A549 (cell line): ENCODE data around the gene BCAP29. TPM values are rescaled to one million over a fixed set of nuclear protein-coding genes. Genes with fewer than 3 reads are reported as not detected.

ENCODE experiments used
- ATAC-seq, 2 experiments: fragments of 200-7000 bp in 1 of 2; fragments of >200 bp in 1 of 2; cut with Nextera tagmentation in 1 of 2; cut with Tn5 transposase in 1 of 2; 3 replicates each; pipeline versions ENCODE4 v1.8.0 to v1.9.1; 2018 to 2020; ENCODE audit warnings: mild to moderate bottlenecking in 1 of 2, moderate library complexity in 1 of 2
- CTCF ChIA-PET: fragments of 300-600 bp; sonication (Branson Sonifier 250); formaldehyde crosslinking; extraction: SDS; loops from one replicate; lab custom pipeline; 2021; ENCODE audit warnings: antibody characterized with exemption, inconsistent platforms; lab: Yijun Ruan, JAX
- POLR2A ChIA-PET: fragments of 350-600 bp; formaldehyde crosslinking; extraction: SDS; loops from one replicate; lab custom pipeline; 2021; ENCODE audit warnings: antibody characterized with exemption, inconsistent platforms; lab: Yijun Ruan, JAX
- DNase-seq, 2 experiments: peaks; one replicate each; pipeline versions ENCODE4 v3.0.0 to v3.0.0-alpha.2; 2011 to 2016; ENCODE audit warnings: low read depth in 1 of 2, low spot score in 1 of 2
- FAIRE-seq: peaks from 2 replicates; lab custom pipeline; 2011; peaks lifted over from hg19 to GRCh38; lab: Jason Lieb, UNC
- H3K27ac ChIP-seq, 2 experiments: fragments of >200 bp; sonication (Bioruptor Twin); formaldehyde crosslinking; 3 replicates each; pipeline ENCODE4 v1.5.1; 2016 to 2017
- H3K4me1 ChIP-seq: fragments of >200 bp; sonication (Bioruptor Twin); formaldehyde crosslinking; 3 replicates; pipeline ENCODE4 v1.6.1; 2016
- H3K4me2 ChIP-seq: fragments of >200 bp; sonication (Bioruptor Twin); formaldehyde crosslinking; 3 replicates; pipeline ENCODE4 v1.6.1; 2016
- H3K4me3 ChIP-seq: fragments of >200 bp; sonication (Bioruptor Twin); formaldehyde crosslinking; 3 replicates; pipeline ENCODE4 v1.5.1; 2016
- H3K9me3 ChIP-seq: fragments of >200 bp; sonication (Bioruptor Twin); formaldehyde crosslinking; 3 replicates; pipeline ENCODE4 v1.6.1; 2016
- BHLHE40 ChIP-seq: IDR thresholded peaks from 2 replicates; pipeline ENCODE4 v1.6.1; 2012; ENCODE audit warnings: low read depth, low read length, inconsistent platforms
- CEBPB ChIP-seq, 2 experiments: fragments of >200 bp in 1 of 2; sonication (Bioruptor Twin) in 1 of 2; formaldehyde crosslinking in 1 of 2; IDR thresholded peaks; 2 replicates each; pipeline ENCODE4 v1.6.1; 2012 to 2016
- CHD4 ChIP-seq: fragments of 200-600 bp; sonication (generic); IDR thresholded peaks from 2 replicates; pipeline ENCODE4 v1.6.1; 2016; ENCODE audit warnings: antibody characterized with exemption, mild to moderate bottlenecking, borderline replicate concordance
- CTCF ChIP-seq: fragments of >200 bp; sonication (Bioruptor Twin); formaldehyde crosslinking; IDR thresholded peaks from 3 replicates; pipeline ENCODE4 v1.5.1; 2016
- E2F6 ChIP-seq: IDR thresholded peaks from 2 replicates; pipeline ENCODE4 v1.6.1; 2012; ENCODE audit warnings: low read depth, borderline replicate concordance
- ELK1 ChIP-seq: fragments of 150-350 bp; IDR thresholded peaks from 2 replicates; pipeline ENCODE4 v1.6.1; 2014; ENCODE audit warnings: low read depth, mild to moderate bottlenecking, low read length
- FOSL2 ChIP-seq, 2 experiments: fragments of 450-650 bp in 1 of 2; fragments of >200 bp in 1 of 2; sonication (Bioruptor Twin) in 1 of 2; formaldehyde crosslinking; IDR thresholded peaks; 2 replicates each; pipeline versions ENCODE4 v1.5.0 to v1.6.1; 2016 to 2020; ENCODE audit warnings: mild to moderate bottlenecking in 1 of 2, moderate library complexity in 1 of 2
- FOXS1 ChIP-seq: fragments of 250-450 bp; sonication (Bioruptor Pico); IDR thresholded peaks from 2 replicates; pipeline ENCODE4 v1.5.0; 2020; ENCODE audit warnings: mild to moderate bottlenecking, moderate library complexity
- HDAC2 ChIP-seq: fragments of 200-600 bp; sonication (generic); IDR thresholded peaks from 2 replicates; pipeline ENCODE4 v1.6.1; 2016
- HOXA7 ChIP-seq: fragments of 250-450 bp; sonication (Bioruptor Pico); IDR thresholded peaks from 2 replicates; pipeline ENCODE4 v1.5.0; 2020; ENCODE audit warnings: mild to moderate bottlenecking, moderate library complexity
- MAFK ChIP-seq: fragments of 450-650 bp; IDR thresholded peaks from 2 replicates; pipeline ENCODE4 v1.6.1; 2014; ENCODE audit not compliant: partially characterized antibody
- MYC ChIP-seq: IDR thresholded peaks from 2 replicates; pipeline ENCODE4 v1.6.1; 2012; ENCODE audit warnings: mild to moderate bottlenecking, inconsistent platforms, low read length, improper control_type of control experiment, borderline replicate concordance
- NPAS2 ChIP-seq: fragments of 250-450 bp; sonication (Bioruptor Pico); IDR thresholded peaks from 2 replicates; pipeline ENCODE4 v1.8.0; 2022; ENCODE audit warnings: mild to moderate bottlenecking, moderate library complexity, borderline replicate concordance
- NR3C1 ChIP-seq: fragments of >200 bp; sonication (Bioruptor Twin); formaldehyde crosslinking; IDR thresholded peaks from 3 replicates; pipeline ENCODE4 v1.6.1; 2017
- POLR2A ChIP-seq: IDR thresholded peaks from 2 replicates; pipeline ENCODE4 v1.6.1; 2012; ENCODE audit warnings: mild to moderate bottlenecking, low read length
- RCOR1 ChIP-seq: fragments of 150-350 bp; IDR thresholded peaks from 2 replicates; pipeline ENCODE4 v1.6.1; 2014; ENCODE audit warnings: antibody characterized with exemption, low read length, low read depth
- REST ChIP-seq: fragments of 200-600 bp; sonication (generic); IDR thresholded peaks from 2 replicates; pipeline ENCODE4 v1.6.1; 2016; ENCODE audit warnings: antibody characterized with exemption, mild to moderate bottlenecking, moderate library complexity
- RFX5 ChIP-seq: fragments of 450-650 bp; IDR thresholded peaks from 2 replicates; pipeline ENCODE4 v1.7.1; 2014; ENCODE audit warnings: antibody characterized with exemption, mild to moderate bottlenecking, moderate library complexity
- TFCP2L1 ChIP-seq: fragments of 250-450 bp; sonication (Bioruptor Pico); IDR thresholded peaks from 2 replicates; pipeline ENCODE4 v1.5.0; 2021; ENCODE audit warnings: mild to moderate bottlenecking
- WGBS: methylation state at CpG from one replicate; pipeline ENCODE4 v1.1.6; 2017; ENCODE audit errors: missing lambda C conversion rate; 5-methylcytosine and 5-hydroxymethylcytosine counted together
- polyA plus RNA-seq, 4 experiments: library from polyadenylated mRNA; depleted of rRNA in 3 of 4; stranded (reverse); fragments of >200 nt; fragmentation: RNase III in 1 of 4; extraction: RNeasy Plus Mini Kit Qiagen cat#74134 plus additional on column Dnase treatment in 1 of 4; gene quantifications; 2 replicates in 3 of 4; 3 replicates in 1 of 4; pipeline ENCODE4 v1.2.3, GENCODE V29; 2011 to 2017

The BCAP29 gene
- polyA plus RNA-seq, 2 of the 4 experiments (the other 2 are of a cell fraction) = 38.0 to 66.9 TPM

GRCh38 chr7:107593025-107593410, 13.0 kb downstream of the BCAP29 start (continued):
- TF ChIP-seq TFCP2L1 (CRISPR knock-in tag) (no peak), FOXS1 (CRISPR knock-in tag) (no peak), E2F6 (no peak)

- no peak overlapping the region for H3K4me3 ChIP-seq
- peak overlapping the region; percentile 29 for H3K4me2 ChIP-seq
- DNase-seq (peak in 1 of 2 experiments; percentile 22), ATAC-seq (peak; percentile 43 to 74; a peak in 4 of 6 replicates), FAIRE-seq (peak; percentile 36)
- no peak overlapping the region for H3K27ac ChIP-seq
- TF ChIP-seq TFCP2L1 (CRISPR knock-in tag) = no peak
- TF ChIP-seq FOSL2 (IDR thresholded peaks at IDR 0.05) = no peak
- TF ChIP-seq FOSL2 (CRISPR knock-in tag; IDR thresholded peaks at IDR 0.05) = 0 out of 2 replicates have a peak, but pooled peaks have one; percentile 18
- TF ChIP-seq MAFK = peak; percentile 7
- TF ChIP-seq CHD4 = no peak
- TF ChIP-seq, all 56 proteins: peak for 2
- peaks cover 12% of the 10 kb centered on the region; the same call in 2 of the 3 replicates for H3K4me1 ChIP-seq
- ChIA-PET POLR2A (interaction anchor here (0.6 to 1.0 kb wide), 3 partner anchors 14 to 428 kb away, joined by 3 to 11 read pairs (median 4); no protein-coding TSS in a partner anchor), CTCF (interaction anchor here (1.3 to 1.5 kb wide), 2 partner anchors 13 to 15 kb away, joined by 3 to 4 read pairs; partner anchors contain the start of gene BCAP29)
- no peaks in the 10 kb centered on the region for H3K9me3 ChIP-seq
- 51% methylated on average over 4 of the region's 4 CpGs for WGBS
These were observed 15.1 kb downstream of the BCAP29 start for GRCh38 chr7:107594961-107595737.

GRCh38 chr7:107596881-107597581, 17.0 kb downstream of the BCAP29 start:
- CTCF ChIA-PET = interaction anchor here (1.1 kb wide), 1 partner anchor 10 kb away, joined by 3 read pairs; no protein-coding TSS in a partner anchor
- no peak overlapping the region for H3K27ac ChIP-seq
- peak; percentile 13 for FAIRE-seq

More at GRCh38 chr7:107596881-107597581, 17.0 kb downstream of the BCAP29 start:
- 87% methylated on average over 5 of the region's 5 CpGs for WGBS
- POLR2A ChIA-PET = no interaction called here
- Histone ChIP-seq H3K4me3 (no peak overlapping the region), H3K4me2 (no peak overlapping the region), H3K9me3 (no peaks in the 10 kb centered on the region), H3K4me1 (peaks cover 12% of the 10 kb centered on the region; the same call in 2 of the 3 replicates)
- TF ChIP-seq RCOR1 (no peak), HDAC2 (no peak), RFX5 (no peak), ELK1 (no peak), TFCP2L1 (CRISPR knock-in tag) (no peak), REST (no peak), CTCF (no peak), HOXA7 (no peak), MYC (no peak), CEBPB (IDR thresholded peaks at IDR 0.05) (no peak), NPAS2 (CRISPR knock-in tag) (no peak), NR3C1 (no peak), POLR2A (no peak), BHLHE40 (no peak)
- DNase-seq (no peak), ATAC-seq (no peak)
